Testis (tissue), 2 donors: Measurements from ENCODE around the gene KDM5C.

Experiments used
- CTCF ChIP-seq, 3 experiments: fragments of 450-650 bp in 2 of 3; fragments of 200-600 bp in 1 of 3; sonication (generic) in 1 of 3; IDR thresholded peaks; one replicate each; pipeline ENCODE4 v1.5.1; 2016 to 2019; ENCODE audit warnings: antibody characterized with exemption in 3 of 3, mild to moderate bottlenecking in 2 of 3, moderate library complexity in 1 of 3
- POLR2A ChIP-seq: fragments of 450-650 bp; IDR thresholded peaks from one replicate; pipeline ENCODE4 v1.6.1; 2017; ENCODE audit warnings: antibody characterized with exemption, mild to moderate bottlenecking, moderate library complexity

- TF ChIP-seq POLR2A (no peak), CTCF (IDR thresholded peaks at IDR 0.05) (no peak)
Observed at GRCh38 chrX:53249408-53250042, 24.5 kb upstream of the KDM5C start.
